ENCODE data around the gene TRIM46. TPM values are rescaled to one million over a fixed set of nuclear protein-coding genes. Genes with fewer than 3 reads are reported as not detected.

TRIM46 gene
- total and polyA plus RNA-seq, 2 of the 13 experiments (the other 11 are each of a cell fraction or from before 2014, with no cell fraction given), result 0.04 to 0.09 TPM

DNA sequence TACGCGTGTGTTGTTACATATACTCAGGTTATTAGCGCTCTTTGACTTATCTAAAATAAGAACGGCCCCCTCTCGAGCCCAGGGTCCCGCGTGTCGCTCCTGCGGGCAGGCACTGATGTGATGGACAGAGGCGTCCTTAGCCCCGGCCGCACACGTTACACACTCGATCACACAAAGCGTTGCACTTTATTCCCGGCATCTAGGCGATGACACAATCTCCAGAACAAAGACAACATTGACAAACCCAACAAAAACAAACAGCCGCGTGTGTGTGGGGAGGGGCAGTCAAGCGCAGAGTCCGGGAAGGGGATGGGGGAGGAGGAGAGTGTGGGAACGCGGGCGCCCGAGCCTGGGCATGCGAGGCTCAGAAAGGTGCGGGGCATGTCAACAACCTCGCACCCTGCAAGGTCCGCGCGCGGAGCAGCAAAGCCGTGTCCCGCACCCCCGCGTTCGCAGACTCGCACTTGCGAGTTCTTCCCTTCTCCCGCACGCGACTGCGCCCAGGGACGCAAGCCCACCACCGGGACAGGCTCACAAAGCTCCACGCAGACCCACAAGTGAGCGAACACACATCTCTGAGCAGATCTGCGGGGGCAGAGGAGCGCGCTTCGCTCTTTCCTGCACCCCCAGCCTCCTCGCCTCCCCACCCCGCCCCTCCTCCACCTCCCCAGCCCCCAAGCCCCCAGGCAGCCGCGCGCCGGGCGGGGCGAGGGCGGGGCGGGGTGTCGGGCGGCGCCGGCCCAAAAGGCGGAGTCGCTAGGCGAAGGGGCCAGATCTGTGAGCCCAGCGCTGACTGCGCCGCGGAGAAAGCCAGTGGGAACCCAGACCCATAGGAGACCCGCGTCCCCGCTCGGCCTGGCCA is 46.3 kb upstream of the TRIM46 start, which contains the start of gene EFNA1 (continued):
- TF ChIP-seq, protein P1, sequence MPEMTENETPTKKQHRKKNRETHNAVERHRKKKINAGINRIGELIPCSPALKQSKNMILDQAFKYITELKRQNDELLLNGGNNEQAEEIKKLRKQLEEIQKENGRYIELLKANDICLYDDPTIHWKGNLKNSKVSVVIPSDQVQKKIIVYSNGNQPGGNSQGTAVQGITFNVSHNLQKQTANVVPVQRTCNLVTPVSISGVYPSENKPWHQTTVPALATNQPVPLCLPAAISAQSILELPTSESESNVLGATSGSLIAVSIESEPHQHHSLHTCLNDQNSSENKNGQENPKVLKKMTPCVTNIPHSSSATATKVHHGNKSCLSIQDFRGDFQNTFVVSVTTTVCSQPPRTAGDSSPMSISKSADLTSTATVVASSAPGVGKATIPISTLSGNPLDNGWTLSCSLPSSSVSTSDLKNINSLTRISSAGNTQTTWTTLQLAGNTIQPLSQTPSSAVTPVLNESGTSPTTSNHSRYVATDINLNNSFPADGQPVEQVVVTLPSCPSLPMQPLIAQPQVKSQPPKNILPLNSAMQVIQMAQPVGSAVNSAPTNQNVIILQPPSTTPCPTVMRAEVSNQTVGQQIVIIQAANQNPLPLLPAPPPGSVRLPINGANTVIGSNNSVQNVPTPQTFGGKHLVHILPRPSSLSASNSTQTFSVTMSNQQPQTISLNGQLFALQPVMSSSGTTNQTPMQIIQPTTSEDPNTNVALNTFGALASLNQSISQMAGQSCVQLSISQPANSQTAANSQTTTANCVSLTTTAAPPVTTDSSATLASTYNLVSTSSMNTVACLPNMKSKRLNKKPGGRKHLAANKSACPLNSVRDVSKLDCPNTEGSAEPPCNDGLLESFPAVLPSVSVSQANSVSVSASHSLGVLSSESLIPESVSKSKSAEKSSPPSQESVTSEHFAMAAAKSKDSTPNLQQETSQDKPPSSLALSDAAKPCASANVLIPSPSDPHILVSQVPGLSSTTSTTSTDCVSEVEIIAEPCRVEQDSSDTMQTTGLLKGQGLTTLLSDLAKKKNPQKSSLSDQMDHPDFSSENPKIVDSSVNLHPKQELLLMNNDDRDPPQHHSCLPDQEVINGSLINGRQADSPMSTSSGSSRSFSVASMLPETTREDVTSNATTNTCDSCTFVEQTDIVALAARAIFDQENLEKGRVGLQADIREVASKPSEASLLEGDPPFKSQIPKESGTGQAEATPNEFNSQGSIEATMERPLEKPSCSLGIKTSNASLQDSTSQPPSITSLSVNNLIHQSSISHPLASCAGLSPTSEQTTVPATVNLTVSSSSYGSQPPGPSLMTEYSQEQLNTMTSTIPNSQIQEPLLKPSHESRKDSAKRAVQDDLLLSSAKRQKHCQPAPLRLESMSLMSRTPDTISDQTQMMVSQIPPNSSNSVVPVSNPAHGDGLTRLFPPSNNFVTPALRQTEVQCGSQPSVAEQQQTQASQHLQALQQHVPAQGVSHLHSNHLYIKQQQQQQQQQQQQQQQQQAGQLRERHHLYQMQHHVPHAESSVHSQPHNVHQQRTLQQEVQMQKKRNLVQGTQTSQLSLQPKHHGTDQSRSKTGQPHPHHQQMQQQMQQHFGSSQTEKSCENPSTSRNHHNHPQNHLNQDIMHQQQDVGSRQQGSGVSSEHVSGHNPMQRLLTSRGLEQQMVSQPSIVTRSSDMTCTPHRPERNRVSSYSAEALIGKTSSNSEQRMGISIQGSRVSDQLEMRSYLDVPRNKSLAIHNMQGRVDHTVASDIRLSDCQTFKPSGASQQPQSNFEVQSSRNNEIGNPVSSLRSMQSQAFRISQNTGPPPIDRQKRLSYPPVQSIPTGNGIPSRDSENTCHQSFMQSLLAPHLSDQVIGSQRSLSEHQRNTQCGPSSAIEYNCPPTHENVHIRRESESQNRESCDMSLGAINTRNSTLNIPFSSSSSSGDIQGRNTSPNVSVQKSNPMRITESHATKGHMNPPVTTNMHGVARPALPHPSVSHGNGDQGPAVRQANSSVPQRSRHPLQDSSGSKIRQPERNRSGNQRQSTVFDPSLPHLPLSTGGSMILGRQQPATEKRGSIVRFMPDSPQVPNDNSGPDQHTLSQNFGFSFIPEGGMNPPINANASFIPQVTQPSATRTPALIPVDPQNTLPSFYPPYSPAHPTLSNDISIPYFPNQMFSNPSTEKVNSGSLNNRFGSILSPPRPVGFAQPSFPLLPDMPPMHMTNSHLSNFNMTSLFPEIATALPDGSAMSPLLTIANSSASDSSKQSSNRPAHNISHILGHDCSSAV (CRISPR knock-in tag; IDR thresholded peaks at IDR 0.05; ENCODE audit: borderline replicate concordance), result 0 out of 2 replicates have a peak, but pooled peaks have one; percentile 80
- TF ChIP-seq ZFP62 (CRISPR knock-in tag; IDR thresholded peaks at IDR 0.05), result no peak
- peak; percentile 73; the same call in 1 of the 2 replicates for TF ChIP-seq ETV6 (CRISPR knock-in tag; conservative IDR thresholded peaks at IDR 0.05)
- TF ChIP-seq TMF1 (CRISPR knock-in tag; IDR thresholded peaks at IDR 0.05; ENCODE audit: low read depth), result peak; percentile 36; the same call in 1 of the 2 replicates
- TF ChIP-seq, protein P2, sequence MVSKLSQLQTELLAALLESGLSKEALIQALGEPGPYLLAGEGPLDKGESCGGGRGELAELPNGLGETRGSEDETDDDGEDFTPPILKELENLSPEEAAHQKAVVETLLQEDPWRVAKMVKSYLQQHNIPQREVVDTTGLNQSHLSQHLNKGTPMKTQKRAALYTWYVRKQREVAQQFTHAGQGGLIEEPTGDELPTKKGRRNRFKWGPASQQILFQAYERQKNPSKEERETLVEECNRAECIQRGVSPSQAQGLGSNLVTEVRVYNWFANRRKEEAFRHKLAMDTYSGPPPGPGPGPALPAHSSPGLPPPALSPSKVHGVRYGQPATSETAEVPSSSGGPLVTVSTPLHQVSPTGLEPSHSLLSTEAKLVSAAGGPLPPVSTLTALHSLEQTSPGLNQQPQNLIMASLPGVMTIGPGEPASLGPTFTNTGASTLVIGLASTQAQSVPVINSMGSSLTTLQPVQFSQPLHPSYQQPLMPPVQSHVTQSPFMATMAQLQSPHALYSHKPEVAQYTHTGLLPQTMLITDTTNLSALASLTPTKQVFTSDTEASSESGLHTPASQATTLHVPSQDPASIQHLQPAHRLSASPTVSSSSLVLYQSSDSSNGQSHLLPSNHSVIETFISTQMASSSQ (IDR thresholded peaks at IDR 0.05; ENCODE audit: low read depth), result peak; percentile 79
- TF ChIP-seq, protein P2 (CRISPR knock-in tag; IDR thresholded peaks at IDR 0.05; ENCODE audit: borderline replicate concordance), result peak; percentile 64
- peak; percentile 58; the same call in 1 of the 2 replicates for TF ChIP-seq SIX4 (CRISPR knock-in tag; IDR thresholded peaks at IDR 0.05)
- TF ChIP-seq, protein P3, sequence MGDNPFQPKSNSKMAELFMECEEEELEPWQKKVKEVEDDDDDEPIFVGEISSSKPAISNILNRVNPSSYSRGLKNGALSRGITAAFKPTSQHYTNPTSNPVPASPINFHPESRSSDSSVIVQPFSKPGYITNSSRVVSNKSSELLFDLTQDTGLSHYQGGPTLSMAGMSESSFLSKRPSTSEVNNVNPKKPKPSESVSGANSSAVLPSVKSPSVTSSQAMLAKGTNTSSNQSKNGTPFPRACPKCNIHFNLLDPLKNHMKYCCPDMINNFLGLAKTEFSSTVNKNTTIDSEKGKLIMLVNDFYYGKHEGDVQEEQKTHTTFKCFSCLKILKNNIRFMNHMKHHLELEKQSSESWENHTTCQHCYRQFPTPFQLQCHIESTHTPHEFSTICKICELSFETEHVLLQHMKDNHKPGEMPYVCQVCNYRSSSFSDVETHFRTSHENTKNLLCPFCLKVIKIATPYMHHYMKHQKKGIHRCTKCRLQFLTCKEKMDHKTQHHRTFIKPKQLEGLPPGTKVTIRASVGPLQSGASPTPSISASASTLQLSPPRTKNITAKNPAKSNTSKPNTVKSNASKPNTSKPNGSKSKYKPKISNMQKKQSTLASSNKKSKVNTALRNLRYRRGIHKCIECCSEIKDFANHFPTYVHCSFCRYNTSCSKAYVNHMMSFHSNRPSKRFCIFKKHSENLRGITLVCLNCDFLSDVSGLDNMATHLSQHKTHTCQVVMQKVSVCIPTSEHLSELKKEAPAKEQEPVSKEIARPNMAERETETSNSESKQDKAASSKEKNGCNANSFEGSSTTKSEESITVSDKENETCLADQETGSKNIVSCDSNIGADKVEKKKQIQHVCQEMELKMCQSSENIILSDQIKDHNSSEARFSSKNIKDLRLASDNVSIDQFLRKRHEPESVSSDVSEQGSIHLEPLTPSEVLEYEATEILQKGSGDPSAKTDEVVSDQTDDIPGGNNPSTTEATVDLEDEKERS (CRISPR knock-in tag; IDR thresholded peaks at IDR 0.05), result no peak
- no peak; the same call in 1 of the 2 replicates for TF ChIP-seq ZNF569 (CRISPR knock-in tag; IDR thresholded peaks at IDR 0.05; ENCODE audit: borderline replicate concordance)
- peak; percentile 78; the same call in 1 of the 2 replicates for TF ChIP-seq ZNF788 (CRISPR knock-in tag; IDR thresholded peaks at IDR 0.05; ENCODE audit: borderline replicate concordance)
- TF ChIP-seq ZNF329 (CRISPR knock-in tag; IDR thresholded peaks at IDR 0.05; ENCODE audit: low read depth), result 0 out of 2 replicates have a peak, but pooled peaks have one; percentile 45
- no peak for TF ChIP-seq ZNF282 (IDR thresholded peaks at IDR 0.05; ENCODE audit: partially characterized antibody)
